HEK293 (cell line): Measurements from ENCODE around the gene BTBD8.

ENCODE experiments used
- CTCF ChIA-PET: fragments of 350-600 bp; formaldehyde crosslinking; extraction: SDS; loops from one replicate; lab custom pipeline; 2021; ENCODE audit warnings: antibody characterized with exemption; lab: Yijun Ruan, JAX
- POLR2A ChIA-PET: fragments of 300-600 bp; formaldehyde crosslinking; extraction: SDS; loops from one replicate; lab custom pipeline; 2020; ENCODE audit warnings: antibody characterized with exemption, inconsistent platforms; lab: Yijun Ruan, JAX
- H3K27ac ChIP-seq: fragments of 200-500 bp; sonication (Bioruptor generic); 2 replicates; pipeline ENCODE4 v1.5.1; 2014; ENCODE audit warnings: low read depth, low read length, control low read depth, inconsistent platforms; ENCODE audit errors: extremely low read depth
- H3K36me3 ChIP-seq, 2 experiments: fragments of 200-500 bp in 1 of 2; sonication (Bioruptor generic) in 1 of 2; 1 replicate in 1 of 2; 2 replicates in 1 of 2; pipeline ENCODE4 v1.5.1; 2014 to 2017; ENCODE audit warnings: inconsistent platforms in 2 of 2, low read length in 2 of 2; ENCODE audit not compliant: control insufficient read depth in 2 of 2, insufficient read depth in 1 of 2
- H3K4me1 ChIP-seq: fragments of 200-500 bp; sonication (Bioruptor generic); 2 replicates; pipeline ENCODE4 v1.5.1; 2014; ENCODE audit warnings: mild to moderate bottlenecking, low read length, inconsistent platforms; ENCODE audit not compliant: control insufficient read depth, insufficient read depth
- H3K4me3 ChIP-seq: 2 replicates; pipeline ENCODE4 v1.5.1; 2011; ENCODE audit warnings: low read depth, mild to moderate bottlenecking, control low read depth, low read length, moderate library complexity
- H3K9me3 ChIP-seq: fragments of 200-500 bp; sonication (Bioruptor generic); 2 replicates; pipeline ENCODE4 v1.5.1; 2014; ENCODE audit warnings: low read depth, low read length, inconsistent platforms; ENCODE audit not compliant: control insufficient read depth, insufficient read depth
- ZBTB17 ChIP-seq: fragments of 450-650 bp; formaldehyde crosslinking; IDR thresholded peaks from 2 replicates; pipeline ENCODE4 v1.5.1; 2016; ENCODE audit warnings: missing biosample characterization, missing genetic modification characterization
- ZBTB20 ChIP-seq: fragments of 450-650 bp; formaldehyde crosslinking; IDR thresholded peaks from 2 replicates; pipeline ENCODE4 v1.5.1; 2016; ENCODE audit warnings: missing biosample characterization, missing genetic modification characterization
- ZBTB7A ChIP-seq: fragments of 450-650 bp; formaldehyde crosslinking; IDR thresholded peaks from 2 replicates; pipeline ENCODE4 v1.5.1; 2016; ENCODE audit warnings: low read depth, missing biosample characterization, missing genetic modification characterization
- ZFP37 ChIP-seq: fragments of 450-650 bp; formaldehyde crosslinking; IDR thresholded peaks from 2 replicates; pipeline ENCODE4 v1.5.1; 2016; ENCODE audit warnings: missing biosample characterization, missing genetic modification characterization
- ZNF280D ChIP-seq: fragments of 450-650 bp; formaldehyde crosslinking; IDR thresholded peaks from 2 replicates; pipeline ENCODE4 v1.5.1; 2016; ENCODE audit warnings: missing biosample characterization, missing genetic modification characterization
- ZNF292 ChIP-seq: fragments of 450-650 bp; formaldehyde crosslinking; IDR thresholded peaks from 2 replicates; pipeline ENCODE4 v1.5.1; 2016; ENCODE audit warnings: low read depth, missing biosample characterization, missing genetic modification characterization, borderline replicate concordance
- ZNF391 ChIP-seq: fragments of 450-650 bp; formaldehyde crosslinking; IDR thresholded peaks from 2 replicates; pipeline ENCODE4 v1.5.1; 2016; ENCODE audit warnings: low read depth, missing biosample characterization, missing genetic modification characterization, borderline replicate concordance
- ZNF416 ChIP-seq: fragments of 450-650 bp; formaldehyde crosslinking; IDR thresholded peaks from 2 replicates; pipeline ENCODE4 v1.5.1; 2016; ENCODE audit warnings: missing biosample characterization, missing genetic modification characterization
- ZNF433 ChIP-seq: fragments of 450-650 bp; formaldehyde crosslinking; IDR thresholded peaks from 2 replicates; pipeline ENCODE4 v1.5.1; 2016; ENCODE audit warnings: missing biosample characterization, missing genetic modification characterization, low read depth
- ZNF544 ChIP-seq: fragments of 450-650 bp; formaldehyde crosslinking; IDR thresholded peaks from 2 replicates; pipeline ENCODE4 v1.5.0; 2017; ENCODE audit warnings: missing biosample characterization, missing genetic modification characterization
- ZNF558 ChIP-seq: fragments of 450-650 bp; formaldehyde crosslinking; IDR thresholded peaks from 2 replicates; pipeline ENCODE4 v1.5.1; 2016; ENCODE audit warnings: missing biosample characterization, missing genetic modification characterization
- ZNF600 ChIP-seq: fragments of 450-650 bp; formaldehyde crosslinking; IDR thresholded peaks from 2 replicates; pipeline ENCODE4 v1.5.1; 2016; ENCODE audit warnings: missing biosample characterization, missing genetic modification characterization
- ZNF707 ChIP-seq: fragments of 450-650 bp; formaldehyde crosslinking; IDR thresholded peaks from 2 replicates; pipeline ENCODE4 v1.5.1; 2016; ENCODE audit warnings: missing biosample characterization, missing genetic modification characterization
- ZNF747 ChIP-seq: fragments of 450-650 bp; formaldehyde crosslinking; IDR thresholded peaks from 2 replicates; pipeline ENCODE4 v1.5.1; 2016; ENCODE audit warnings: missing biosample characterization, missing genetic modification characterization
- ZNF785 ChIP-seq: fragments of 450-650 bp; formaldehyde crosslinking; IDR thresholded peaks from 2 replicates; pipeline ENCODE4 v1.5.1; 2016; ENCODE audit warnings: missing biosample characterization, missing genetic modification characterization
- ZSCAN30 ChIP-seq: fragments of 450-650 bp; IDR thresholded peaks from 2 replicates; pipeline ENCODE4 v1.5.1; 2018; ENCODE audit warnings: missing biosample characterization, mild to moderate bottlenecking, missing genetic modification characterization, moderate library complexity
- ZXDB ChIP-seq: fragments of 450-650 bp; formaldehyde crosslinking; IDR thresholded peaks from 2 replicates; pipeline ENCODE4 v1.5.1; 2016; ENCODE audit warnings: missing biosample characterization, missing genetic modification characterization
- TF ChIP-seq, protein P1 (sequence below): fragments of 450-650 bp; formaldehyde crosslinking; conservative IDR thresholded peaks from 2 replicates; pipeline ENCODE4 v1.5.1; 2016; ENCODE audit warnings: low read depth, missing biosample characterization, missing genetic modification characterization
- TF ChIP-seq, protein P2 (sequence below): fragments of 450-650 bp; formaldehyde crosslinking; IDR thresholded peaks from 2 replicates; pipeline ENCODE4 v1.5.1; 2016; ENCODE audit warnings: missing biosample characterization, missing genetic modification characterization
- TF ChIP-seq, protein P3 (sequence below): fragments of 450-650 bp; formaldehyde crosslinking; conservative IDR thresholded peaks from 2 replicates; pipeline ENCODE4 v1.5.1; 2016; ENCODE audit warnings: low read depth, missing biosample characterization, missing genetic modification characterization

The BTBD8 gene

DNA sequence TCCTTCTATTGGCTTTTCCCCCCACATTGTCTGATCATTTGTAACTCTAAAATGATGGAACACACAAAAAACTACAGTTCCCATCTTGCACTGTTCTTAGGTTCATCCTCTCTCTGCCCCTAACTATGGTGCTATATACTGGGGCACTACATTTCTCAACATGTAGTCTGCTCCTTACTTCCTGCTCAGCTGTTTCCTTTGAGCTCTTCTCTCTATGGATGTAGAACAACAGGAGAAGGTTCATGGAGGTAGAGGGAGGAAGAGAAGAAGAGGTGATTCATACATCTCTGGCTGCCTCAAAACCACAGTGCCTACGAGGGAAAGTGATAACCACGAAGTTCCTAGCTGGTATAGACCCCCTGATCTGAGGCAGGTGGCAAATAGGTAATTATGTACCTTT, 130.6 kb downstream of the BTBD8 start:
- Histone ChIP-seq H3K4me3 (no peak overlapping the region), H3K36me3 (no peaks in the 10 kb centered on the region), H3K4me1 (no peaks in the 10 kb centered on the region), H3K9me3 (no peaks in the 10 kb centered on the region), H3K27ac (no peak overlapping the region)
- ChIA-PET POLR2A (no interaction called here), CTCF (no interaction called here)
- TF ChIP-seq ZNF391 (tag by site-specific recombination) (no peak), ZNF558 (tag by site-specific recombination) (no peak), ZBTB7A (tag by site-specific recombination) (no peak), ZXDB (tag by site-specific recombination) (no peak), ZNF292 (tag by site-specific recombination) (no peak), ZNF747 (tag by site-specific recombination) (no peak)
- TF ChIP-seq, protein P1, sequence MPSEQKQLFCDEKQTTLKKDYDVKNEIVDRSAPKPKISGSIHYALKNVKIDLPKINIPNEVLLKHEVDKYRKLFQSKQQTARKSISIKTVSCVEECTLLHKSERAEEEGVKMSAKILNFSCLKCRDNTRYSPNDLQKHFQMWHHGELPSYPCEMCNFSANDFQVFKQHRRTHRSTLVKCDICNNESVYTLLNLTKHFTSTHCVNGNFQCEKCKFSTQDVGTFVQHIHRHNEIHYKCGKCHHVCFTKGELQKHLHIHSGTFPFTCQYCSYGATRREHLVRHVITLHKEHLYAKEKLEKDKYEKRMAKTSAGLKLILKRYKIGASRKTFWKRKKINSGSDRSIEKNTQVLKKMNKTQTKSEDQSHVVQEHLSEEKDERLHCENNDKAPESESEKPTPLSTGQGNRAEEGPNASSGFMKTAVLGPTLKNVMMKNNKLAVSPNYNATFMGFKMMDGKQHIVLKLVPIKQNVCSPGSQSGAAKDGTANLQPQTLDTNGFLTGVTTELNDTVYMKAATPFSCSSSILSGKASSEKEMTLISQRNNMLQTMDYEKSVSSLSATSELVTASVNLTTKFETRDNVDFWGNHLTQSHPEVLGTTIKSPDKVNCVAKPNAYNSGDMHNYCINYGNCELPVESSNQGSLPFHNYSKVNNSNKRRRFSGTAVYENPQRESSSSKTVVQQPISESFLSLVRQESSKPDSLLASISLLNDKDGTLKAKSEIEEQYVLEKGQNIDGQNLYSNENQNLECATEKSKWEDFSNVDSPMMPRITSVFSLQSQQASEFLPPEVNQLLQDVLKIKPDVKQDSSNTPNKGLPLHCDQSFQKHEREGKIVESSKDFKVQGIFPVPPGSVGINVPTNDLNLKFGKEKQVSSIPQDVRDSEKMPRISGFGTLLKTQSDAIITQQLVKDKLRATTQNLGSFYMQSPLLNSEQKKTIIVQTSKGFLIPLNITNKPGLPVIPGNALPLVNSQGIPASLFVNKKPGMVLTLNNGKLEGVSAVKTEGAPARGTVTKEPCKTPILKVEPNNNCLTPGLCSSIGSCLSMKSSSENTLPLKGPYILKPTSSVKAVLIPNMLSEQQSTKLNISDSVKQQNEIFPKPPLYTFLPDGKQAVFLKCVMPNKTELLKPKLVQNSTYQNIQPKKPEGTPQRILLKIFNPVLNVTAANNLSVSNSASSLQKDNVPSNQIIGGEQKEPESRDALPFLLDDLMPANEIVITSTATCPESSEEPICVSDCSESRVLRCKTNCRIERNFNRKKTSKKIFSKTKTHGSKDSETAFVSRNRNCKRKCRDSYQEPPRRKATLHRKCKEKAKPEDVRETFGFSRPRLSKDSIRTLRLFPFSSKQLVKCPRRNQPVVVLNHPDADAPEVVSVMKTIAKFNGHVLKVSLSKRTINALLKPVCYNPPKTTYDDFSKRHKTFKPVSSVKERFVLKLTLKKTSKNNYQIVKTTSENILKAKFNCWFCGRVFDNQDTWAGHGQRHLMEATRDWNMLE (tag by site-specific recombination), result no peak
- TF ChIP-seq, protein P2, sequence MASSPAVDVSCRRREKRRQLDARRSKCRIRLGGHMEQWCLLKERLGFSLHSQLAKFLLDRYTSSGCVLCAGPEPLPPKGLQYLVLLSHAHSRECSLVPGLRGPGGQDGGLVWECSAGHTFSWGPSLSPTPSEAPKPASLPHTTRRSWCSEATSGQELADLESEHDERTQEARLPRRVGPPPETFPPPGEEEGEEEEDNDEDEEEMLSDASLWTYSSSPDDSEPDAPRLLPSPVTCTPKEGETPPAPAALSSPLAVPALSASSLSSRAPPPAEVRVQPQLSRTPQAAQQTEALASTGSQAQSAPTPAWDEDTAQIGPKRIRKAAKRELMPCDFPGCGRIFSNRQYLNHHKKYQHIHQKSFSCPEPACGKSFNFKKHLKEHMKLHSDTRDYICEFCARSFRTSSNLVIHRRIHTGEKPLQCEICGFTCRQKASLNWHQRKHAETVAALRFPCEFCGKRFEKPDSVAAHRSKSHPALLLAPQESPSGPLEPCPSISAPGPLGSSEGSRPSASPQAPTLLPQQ (tag by site-specific recombination), result no peak

GRCh38 chr1:92211166-92211565, 131.0 kb downstream of the BTBD8 start:
- Histone ChIP-seq H3K4me1 (no peaks in the 10 kb centered on the region), H3K9me3 (no peaks in the 10 kb centered on the region), H3K36me3 (no peaks in the 10 kb centered on the region), H3K4me3 (no peak overlapping the region)
- CTCF ChIA-PET, result no interaction called here
- TF ChIP-seq ZBTB20 (tag by site-specific recombination) (no peak), ZNF785 (tag by site-specific recombination) (no peak), ZBTB17 (no peak), ZSCAN30 (tag by site-specific recombination) (no peak)
- TF ChIP-seq, all 188 proteins: peak for 0
- POLR2A ChIA-PET, result no interaction called here
- no peak overlapping the region for H3K27ac ChIP-seq

DNA sequence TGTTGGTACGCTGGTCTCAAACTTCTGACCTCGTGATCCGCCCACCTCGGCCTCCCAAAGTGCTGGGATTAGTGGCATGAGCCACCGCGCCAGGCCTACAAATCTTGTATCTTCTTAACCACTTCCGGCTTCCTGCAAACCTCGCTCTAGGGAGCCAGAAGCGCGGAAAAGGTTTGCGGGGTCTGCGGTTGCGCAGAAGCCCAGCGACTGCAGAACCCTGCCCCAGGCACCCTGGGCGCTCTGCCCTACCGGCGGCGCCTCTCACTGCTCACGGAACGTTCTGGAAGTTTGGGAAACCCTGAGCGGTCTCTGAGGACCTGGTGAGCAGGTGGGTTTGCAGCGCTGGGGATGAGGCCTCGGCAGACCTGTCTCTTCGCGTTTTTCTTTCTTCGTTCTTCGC, 137.6 kb downstream of the BTBD8 start, which contains the start of gene C1orf146:
Gene C1orf146 (plus strand): TSS at position 195 of the 400 bp plus-strand sequence. CDS start 13,506 bp downstream, outside the sequence.
- Histone ChIP-seq H3K27ac (no peak within 1 kb of the TSS), H3K36me3 (no peaks in the 10 kb centered on the region), H3K4me1 (no peaks in the 10 kb centered on the region), H3K9me3 (no peaks in the 10 kb centered on the region), H3K4me3 (no peak within 1 kb of the TSS)
- ChIA-PET POLR2A (no interaction called here), CTCF (interaction anchor here (0.6 kb wide), 1 partner anchor 24 kb away, joined by 3 read pairs; no protein-coding TSS in a partner anchor)
- TF ChIP-seq ZNF600 (tag by site-specific recombination) (no peak), ZNF433 (tag by site-specific recombination) (no peak), ZNF280D (tag by site-specific recombination) (no peak), ZFP37 (tag by site-specific recombination) (no peak), ZNF544 (tag by site-specific recombination) (no peak), ZNF416 (tag by site-specific recombination) (no peak), ZNF707 (tag by site-specific recombination) (no peak)
- TF ChIP-seq, protein P3, sequence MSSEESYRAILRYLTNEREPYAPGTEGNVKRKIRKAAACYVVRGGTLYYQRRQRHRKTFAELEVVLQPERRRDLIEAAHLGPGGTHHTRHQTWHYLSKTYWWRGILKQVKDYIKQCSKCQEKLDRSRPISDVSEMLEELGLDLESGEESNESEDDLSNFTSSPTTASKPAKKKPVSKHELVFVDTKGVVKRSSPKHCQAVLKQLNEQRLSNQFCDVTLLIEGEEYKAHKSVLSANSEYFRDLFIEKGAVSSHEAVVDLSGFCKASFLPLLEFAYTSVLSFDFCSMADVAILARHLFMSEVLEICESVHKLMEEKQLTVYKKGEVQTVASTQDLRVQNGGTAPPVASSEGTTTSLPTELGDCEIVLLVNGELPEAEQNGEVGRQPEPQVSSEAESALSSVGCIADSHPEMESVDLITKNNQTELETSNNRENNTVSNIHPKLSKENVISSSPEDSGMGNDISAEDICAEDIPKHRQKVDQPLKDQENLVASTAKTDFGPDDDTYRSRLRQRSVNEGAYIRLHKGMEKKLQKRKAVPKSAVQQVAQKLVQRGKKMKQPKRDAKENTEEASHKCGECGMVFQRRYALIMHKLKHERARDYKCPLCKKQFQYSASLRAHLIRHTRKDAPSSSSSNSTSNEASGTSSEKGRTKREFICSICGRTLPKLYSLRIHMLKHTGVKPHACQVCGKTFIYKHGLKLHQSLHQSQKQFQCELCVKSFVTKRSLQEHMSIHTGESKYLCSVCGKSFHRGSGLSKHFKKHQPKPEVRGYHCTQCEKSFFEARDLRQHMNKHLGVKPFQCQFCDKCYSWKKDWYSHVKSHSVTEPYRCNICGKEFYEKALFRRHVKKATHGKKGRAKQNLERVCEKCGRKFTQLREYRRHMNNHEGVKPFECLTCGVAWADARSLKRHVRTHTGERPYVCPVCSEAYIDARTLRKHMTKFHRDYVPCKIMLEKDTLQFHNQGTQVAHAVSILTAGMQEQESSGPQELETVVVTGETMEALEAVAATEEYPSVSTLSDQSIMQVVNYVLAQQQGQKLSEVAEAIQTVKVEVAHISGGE (tag by site-specific recombination), result no peak
